Nephron progenitor cell (in vitro differentiated cells): ENCODE results near the gene MINDY4.

Experiments
- DNase-seq: peaks from one replicate; pipeline ENCODE4 v3.0.0; 2021
- H3K27ac Mint-ChIP-seq: 2 replicates; pipeline ENCODE4 v1.8.0; 2021; ENCODE audit warnings: mild to moderate bottlenecking, moderate library complexity, mixed read lengths
- H3K27me3 Mint-ChIP-seq: 2 replicates; pipeline ENCODE4 v1.8.0; 2021; ENCODE audit warnings: mild to moderate bottlenecking, low read depth, mixed read lengths; ENCODE audit not compliant: poor library complexity
- H3K36me3 Mint-ChIP-seq: 2 replicates; pipeline ENCODE4 v1.8.0; 2021; ENCODE audit warnings: low read depth, mixed read lengths
- H3K4me1 Mint-ChIP-seq: 2 replicates; pipeline ENCODE4 v1.8.0; 2021; ENCODE audit warnings: mixed read lengths
- H3K4me3 Mint-ChIP-seq: 2 replicates; pipeline ENCODE4 v1.8.0; 2021; ENCODE audit warnings: mild to moderate bottlenecking, moderate library complexity, mixed read lengths
- H3K9me3 Mint-ChIP-seq: 2 replicates; pipeline ENCODE4 v1.8.0; 2021; ENCODE audit warnings: mild to moderate bottlenecking, moderate library complexity, mixed read lengths
- TF ChIP-seq, protein P1 (sequence below): fragments of 200-600 bp; sonication (generic); IDR thresholded peaks from 2 replicates; pipeline ENCODE4 v1.5.0; 2021; ENCODE audit warnings: antibody characterized with exemption

Gene MINDY4

DNA sequence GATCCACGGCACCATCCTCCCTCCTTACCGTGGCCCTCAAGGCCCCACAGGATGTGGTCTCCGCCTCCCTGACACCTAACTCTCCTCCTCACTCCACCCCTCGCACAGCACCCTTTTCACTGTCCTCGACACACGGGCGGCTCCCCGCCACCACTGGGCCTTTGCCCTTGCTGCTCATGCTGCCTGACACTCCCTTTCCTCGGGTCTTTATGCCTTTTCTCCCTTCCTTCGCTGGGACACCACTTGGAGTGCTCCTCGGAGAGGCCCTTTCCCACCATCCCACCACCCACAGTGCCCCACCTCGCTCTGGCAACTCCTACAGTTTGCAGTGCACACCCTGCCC lies 27.2 kb upstream of the MINDY4 start:
- Mint-ChIP-seq H3K4me3 (no peak overlapping the region), H3K36me3 (peaks cover 5% of the 10 kb centered on the region), H3K27me3 (peaks cover 10% of the 10 kb centered on the region), H3K27ac (peak overlapping the region; percentile 33), H3K4me1 (peaks cover 38% of the 10 kb centered on the region), H3K9me3 (peaks cover under 1% of the 10 kb centered on the region)
- TF ChIP-seq, protein P1, sequence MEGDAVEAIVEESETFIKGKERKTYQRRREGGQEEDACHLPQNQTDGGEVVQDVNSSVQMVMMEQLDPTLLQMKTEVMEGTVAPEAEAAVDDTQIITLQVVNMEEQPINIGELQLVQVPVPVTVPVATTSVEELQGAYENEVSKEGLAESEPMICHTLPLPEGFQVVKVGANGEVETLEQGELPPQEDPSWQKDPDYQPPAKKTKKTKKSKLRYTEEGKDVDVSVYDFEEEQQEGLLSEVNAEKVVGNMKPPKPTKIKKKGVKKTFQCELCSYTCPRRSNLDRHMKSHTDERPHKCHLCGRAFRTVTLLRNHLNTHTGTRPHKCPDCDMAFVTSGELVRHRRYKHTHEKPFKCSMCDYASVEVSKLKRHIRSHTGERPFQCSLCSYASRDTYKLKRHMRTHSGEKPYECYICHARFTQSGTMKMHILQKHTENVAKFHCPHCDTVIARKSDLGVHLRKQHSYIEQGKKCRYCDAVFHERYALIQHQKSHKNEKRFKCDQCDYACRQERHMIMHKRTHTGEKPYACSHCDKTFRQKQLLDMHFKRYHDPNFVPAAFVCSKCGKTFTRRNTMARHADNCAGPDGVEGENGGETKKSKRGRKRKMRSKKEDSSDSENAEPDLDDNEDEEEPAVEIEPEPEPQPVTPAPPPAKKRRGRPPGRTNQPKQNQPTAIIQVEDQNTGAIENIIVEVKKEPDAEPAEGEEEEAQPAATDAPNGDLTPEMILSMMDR = no peak
- no peak for DNase-seq

DNA sequence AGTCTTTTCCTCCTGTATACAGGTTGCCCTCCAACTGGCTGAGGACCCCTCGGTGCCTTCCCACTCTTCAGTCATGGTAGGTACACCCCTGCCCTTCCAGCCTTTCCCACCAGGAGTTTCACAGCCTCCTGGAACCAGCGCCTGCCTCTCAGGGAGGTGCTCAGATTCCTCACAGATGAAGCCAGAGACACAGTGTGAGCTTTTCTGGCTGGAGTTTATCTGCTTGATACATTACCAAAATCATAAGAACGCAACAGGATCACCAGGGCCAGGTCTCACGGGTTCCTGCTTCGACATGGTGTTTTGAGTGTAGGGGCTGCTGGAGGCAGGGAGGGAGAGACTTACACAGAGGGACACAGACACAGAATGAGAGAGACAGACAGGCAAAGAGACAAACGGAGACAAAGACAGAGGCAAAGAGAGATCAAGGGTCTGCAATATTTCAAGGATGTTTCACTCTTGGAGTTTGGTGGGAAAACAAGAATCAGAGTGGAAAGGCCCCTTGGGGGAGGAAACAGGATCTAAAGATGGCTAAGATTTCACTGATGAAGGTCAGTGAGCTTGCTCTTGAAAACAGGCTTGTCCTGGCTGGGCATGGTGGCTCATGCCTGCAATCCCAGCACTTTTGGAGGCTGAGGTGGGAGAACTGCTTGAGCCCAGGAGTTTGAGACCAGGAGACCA lies 25.8 kb upstream of the MINDY4 start:
- DNase-seq = no peak
- TF ChIP-seq, protein P1 = no peak

DNA sequence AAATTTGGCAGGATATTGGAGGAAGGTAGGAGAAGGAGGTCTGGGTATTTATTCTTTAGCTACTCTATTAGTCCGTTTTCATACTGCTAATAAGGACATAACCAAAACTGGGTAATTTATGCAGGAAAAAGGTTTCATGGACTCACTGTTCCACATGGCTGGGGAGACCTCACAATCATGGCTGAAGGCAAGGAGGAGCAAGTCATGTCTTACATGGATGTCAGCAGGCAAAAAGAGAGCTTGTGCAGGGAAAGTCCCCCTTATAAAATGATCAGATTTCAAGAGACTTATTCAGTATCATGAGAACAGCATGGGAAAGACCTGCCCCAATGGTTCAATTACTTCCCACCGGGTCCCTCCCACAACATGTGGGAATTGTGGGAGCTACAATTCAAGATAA lies 21.2 kb upstream of the MINDY4 start:
- H3K9me3 Mint-ChIP-seq = peaks cover 20% of the 10 kb centered on the region
- H3K4me3 Mint-ChIP-seq = no peak overlapping the region
- no peak for DNase-seq
- no peak overlapping the region for H3K27ac Mint-ChIP-seq
- TF ChIP-seq, protein P1 = no peak
- peaks cover 13% of the 10 kb centered on the region for H3K27me3 Mint-ChIP-seq
- H3K36me3 Mint-ChIP-seq = peaks cover 40% of the 10 kb centered on the region
- H3K4me1 Mint-ChIP-seq = peaks cover 43% of the 10 kb centered on the region

More for the DNA sequence above, 25.8 kb upstream of the MINDY4 start:
- Mint-ChIP-seq H3K27ac (peak overlapping the region; percentile 99), H3K36me3 (peaks cover 18% of the 10 kb centered on the region), H3K9me3 (peaks cover 14% of the 10 kb centered on the region), H3K27me3 (peaks cover 19% of the 10 kb centered on the region), H3K4me1 (peaks cover 39% of the 10 kb centered on the region), H3K4me3 (peak overlapping the region; percentile 12)

DNA sequence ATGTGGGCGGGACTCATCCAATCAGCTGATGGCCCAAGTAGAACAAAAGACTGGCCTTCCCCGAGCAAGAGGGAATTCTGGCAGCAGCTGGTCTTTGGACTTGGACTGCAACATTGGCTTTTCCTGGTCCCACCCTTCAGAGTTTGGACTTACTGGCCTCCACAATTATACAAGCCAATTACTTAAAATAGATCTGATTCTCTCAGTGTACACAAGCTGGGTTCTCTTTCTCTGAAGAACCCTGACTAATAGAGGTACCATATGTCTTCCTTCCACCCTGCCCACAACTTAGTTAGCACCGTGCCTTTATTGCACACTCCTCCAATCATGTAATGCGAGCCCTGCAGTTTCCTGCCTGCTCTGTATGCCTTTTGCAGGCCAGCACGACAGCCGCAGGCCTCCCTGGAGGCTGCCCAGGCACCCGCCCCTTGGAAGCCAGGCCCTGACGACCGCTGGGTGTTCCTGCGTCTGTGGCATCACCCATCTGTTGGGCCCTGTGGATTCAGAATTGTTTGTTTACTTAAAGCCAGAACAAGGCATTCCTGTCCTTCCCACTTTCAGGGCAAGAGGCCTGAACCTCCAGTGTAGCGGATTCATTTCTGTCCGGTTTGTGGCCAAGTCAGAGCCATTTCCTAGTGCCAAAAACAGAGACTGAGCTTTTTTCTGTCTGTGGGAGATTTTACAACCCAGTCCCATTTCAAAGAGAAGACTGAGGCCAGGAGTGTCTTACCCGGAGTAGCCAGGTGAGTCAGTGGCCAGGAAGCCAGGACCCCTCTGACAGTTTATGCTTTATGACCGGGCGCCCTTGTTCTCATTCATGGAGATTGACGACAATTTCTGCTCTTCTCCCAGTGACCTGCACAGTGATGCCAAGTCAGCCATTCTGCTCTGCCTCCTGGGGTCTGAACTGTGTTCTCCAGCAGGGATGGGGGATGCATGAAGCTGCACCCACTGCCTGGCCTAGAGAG lies 20.2 kb upstream of the MINDY4 start:
- H3K4me3 Mint-ChIP-seq = no peak overlapping the region
- peaks cover 20% of the 10 kb centered on the region for H3K9me3 Mint-ChIP-seq
- no peak for DNase-seq
- peak overlapping the region; percentile 39 for H3K27ac Mint-ChIP-seq
- TF ChIP-seq, protein P1 = no peak
- H3K4me1 Mint-ChIP-seq = peaks cover 34% of the 10 kb centered on the region
- peaks cover 9% of the 10 kb centered on the region for H3K27me3 Mint-ChIP-seq
- peaks cover 49% of the 10 kb centered on the region for H3K36me3 Mint-ChIP-seq

DNA sequence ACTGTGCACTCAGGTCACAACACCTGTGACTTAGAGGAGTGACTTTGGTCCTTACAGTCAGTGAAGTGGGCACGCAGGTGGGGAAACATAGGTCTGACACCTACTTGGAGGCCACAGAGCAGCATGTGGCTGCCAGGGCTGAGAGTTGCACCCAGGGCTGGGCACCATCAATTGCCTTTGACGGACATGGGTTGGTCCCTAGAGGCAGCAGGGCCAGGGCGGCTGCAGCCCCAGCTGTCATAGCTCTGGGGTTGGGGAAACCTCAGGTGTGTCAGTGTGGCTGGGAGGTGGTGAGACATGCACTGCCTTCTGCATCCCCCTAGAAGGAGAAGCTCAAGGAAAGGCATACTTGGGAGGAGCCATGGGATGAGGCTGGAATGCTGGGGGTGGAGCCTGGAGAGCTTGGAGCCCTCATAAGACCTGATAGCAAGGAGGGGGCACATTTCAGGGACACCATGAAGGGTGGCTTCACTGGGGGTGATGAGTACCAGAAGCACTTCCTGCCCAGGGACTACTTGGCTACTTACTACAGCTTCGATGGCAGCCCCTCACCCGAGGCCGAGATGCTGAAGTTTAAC lies 19.4 kb upstream of the MINDY4 start, which contains the start of gene INMT:
INMT (plus strand) TSS at position 440 of the 578 bp plus-strand sequence; CDS start at position 456, 16 bp downstream.
- TF ChIP-seq, protein P1 = no peak
- H3K4me1 Mint-ChIP-seq = peaks cover 31% of the 10 kb centered on the region
- peak within 1 kb of the TSS; percentile 48 for H3K27ac Mint-ChIP-seq
- H3K9me3 Mint-ChIP-seq = peaks cover 20% of the 10 kb centered on the region
- DNase-seq = no peak
- H3K27me3 Mint-ChIP-seq = peaks cover 9% of the 10 kb centered on the region
- no peak within 1 kb of the TSS for H3K4me3 Mint-ChIP-seq
- peaks cover 51% of the 10 kb centered on the region for H3K36me3 Mint-ChIP-seq
